H9 (cell line): ENCODE results near the gene RNF213. TPM values are rescaled to one million over a fixed set of nuclear protein-coding genes. Genes with fewer than 3 reads are reported as not detected.

Experiments
- DNase-seq: peaks from one replicate; pipeline ENCODE4 v3.0.0-alpha.2; 2017
- H2AFZ ChIP-seq: one replicate; pipeline ENCODE4 v1.6.1; 2013; ENCODE audit warnings: mild to moderate bottlenecking, low read length, control low read depth, moderate library complexity
- H2AK5ac ChIP-seq: 2 replicates; pipeline ENCODE4 v1.6.1; 2013; ENCODE audit warnings: low read length, control low read depth, mixed read lengths; ENCODE audit not compliant: insufficient read length
- H2BK120ac ChIP-seq: one replicate; pipeline ENCODE4 v1.6.1; 2013; ENCODE audit warnings: low read depth, mild to moderate bottlenecking, low read length, control low read depth, inconsistent platforms; ENCODE audit not compliant: poor library complexity, severe bottlenecking
- H2BK12ac ChIP-seq: 2 replicates; pipeline ENCODE4 v1.6.1; 2013; ENCODE audit warnings: low read length, control low read depth, mixed read lengths, low read depth; ENCODE audit not compliant: insufficient read length
- H2BK15ac ChIP-seq: 2 replicates; pipeline ENCODE4 v1.6.1; 2013; ENCODE audit warnings: low read depth, low read length, control low read depth
- H2BK20ac ChIP-seq: one replicate; pipeline ENCODE4 v1.6.1; 2013; ENCODE audit warnings: low read depth, mild to moderate bottlenecking, low read length, control low read depth, inconsistent platforms; ENCODE audit not compliant: poor library complexity, severe bottlenecking
- H2BK5ac ChIP-seq: 2 replicates; pipeline ENCODE4 v1.6.1; 2013; ENCODE audit warnings: low read length, control low read depth, mixed read lengths; ENCODE audit not compliant: insufficient read length
- H3K14ac ChIP-seq: 2 replicates; pipeline ENCODE4 v1.6.1; 2013; ENCODE audit warnings: low read length, control low read depth; ENCODE audit not compliant: insufficient read depth
- H3K18ac ChIP-seq: 2 replicates; pipeline ENCODE4 v1.6.1; 2013; ENCODE audit warnings: low read depth, mild to moderate bottlenecking, mixed read lengths, low read length, control low read depth; ENCODE audit not compliant: insufficient read length
- H3K23ac ChIP-seq: 2 replicates; pipeline ENCODE4 v1.6.1; 2013; ENCODE audit warnings: low read length, control low read depth, mixed read lengths, low read depth; ENCODE audit not compliant: insufficient read length
- H3K23me2 ChIP-seq: 2 replicates; pipeline ENCODE4 v1.6.1; 2013; ENCODE audit warnings: low read depth, mild to moderate bottlenecking, mixed read lengths, low read length, control low read depth; ENCODE audit not compliant: insufficient read length, poor library complexity, severe bottlenecking
- H3K27ac ChIP-seq: 2 replicates; pipeline ENCODE4 v1.5.1; 2013; ENCODE audit warnings: low read length, control low read depth, mixed read lengths, low read depth; ENCODE audit not compliant: insufficient read length
- H3K27me3 ChIP-seq: 2 replicates; pipeline ENCODE4 v1.6.1; 2013; ENCODE audit warnings: low read length, control low read depth, inconsistent platforms; ENCODE audit not compliant: insufficient read depth
- H3K4ac ChIP-seq: 2 replicates; pipeline ENCODE4 v1.6.1; 2013; ENCODE audit warnings: low read depth, mild to moderate bottlenecking, control low read depth, inconsistent platforms, low read length, moderate library complexity
- H3K4me1 ChIP-seq: 2 replicates; pipeline ENCODE4 v1.6.1; 2013; ENCODE audit warnings: low read length, control low read depth, inconsistent platforms; ENCODE audit not compliant: insufficient read depth
- H3K4me2 ChIP-seq: 2 replicates; pipeline ENCODE4 v1.6.1; 2013; ENCODE audit warnings: low read length, control low read depth, mixed read lengths; ENCODE audit not compliant: insufficient read length, insufficient read depth
- H3K56ac ChIP-seq: 2 replicates; pipeline ENCODE4 v1.6.1; 2013; ENCODE audit warnings: low read depth, mild to moderate bottlenecking, mixed read lengths, low read length, control low read depth; ENCODE audit not compliant: insufficient read length
- H3K79me1 ChIP-seq: 2 replicates; pipeline ENCODE4 v1.6.1; 2013; ENCODE audit warnings: low read depth, mild to moderate bottlenecking, moderate library complexity, low read length, control low read depth, inconsistent platforms; ENCODE audit not compliant: insufficient read depth, poor library complexity, severe bottlenecking
- H3K79me2 ChIP-seq: 2 replicates; pipeline ENCODE4 v1.6.1; 2013; ENCODE audit warnings: low read length, control low read depth, inconsistent platforms; ENCODE audit not compliant: insufficient read depth
- H3K9ac ChIP-seq: 2 replicates; pipeline ENCODE4 v1.6.1; 2013; ENCODE audit warnings: low read length, control low read depth, mixed read lengths; ENCODE audit not compliant: insufficient read length; ENCODE audit errors: extremely low read depth
- H3K9me3 ChIP-seq: one replicate; pipeline ENCODE4 v1.6.1; 2013; ENCODE audit warnings: low read depth, low read length, inconsistent platforms; ENCODE audit not compliant: control insufficient read depth
- H3T11ph ChIP-seq: one replicate; pipeline ENCODE4 v1.6.1; 2013; ENCODE audit warnings: mild to moderate bottlenecking, low read length, control low read depth, inconsistent platforms
- H4K20me1 ChIP-seq: one replicate; pipeline ENCODE4 v1.6.1; 2013; ENCODE audit not compliant: control insufficient read depth, insufficient read length, insufficient read depth
- H4K5ac ChIP-seq: 2 replicates; pipeline ENCODE4 v1.6.1; 2013; ENCODE audit warnings: low read depth, mild to moderate bottlenecking, mixed read lengths, low read length, control low read depth; ENCODE audit not compliant: insufficient read length
- H4K8ac ChIP-seq: replicated peaks from 2 replicates; pipeline ENCODE4 v1.6.1; 2013; ENCODE audit warnings: low read length, control low read depth, mixed read lengths, low read depth; ENCODE audit not compliant: insufficient read length
- H4K91ac ChIP-seq: 2 replicates; pipeline ENCODE4 v1.6.1; 2013; ENCODE audit warnings: low read depth, mild to moderate bottlenecking, moderate library complexity, mixed read lengths, low read length, control low read depth; ENCODE audit not compliant: insufficient read length
- H3K27ac Mint-ChIP-seq, 3 experiments: 2 replicates in 2 of 3; 3 replicates in 1 of 3; pipeline ENCODE4 v1.8.0; 2020 to 2021; ENCODE audit warnings: mixed read lengths in 3 of 3, mild to moderate bottlenecking in 1 of 3, moderate library complexity in 1 of 3
- H3K27me3 Mint-ChIP-seq: 2 replicates; pipeline ENCODE4 v1.8.0; 2021; ENCODE audit warnings: low read depth, mild to moderate bottlenecking, moderate library complexity, mixed read lengths
- H3K36me3 Mint-ChIP-seq, 3 experiments: 2 replicates in 2 of 3; 3 replicates in 1 of 3; pipeline ENCODE4 v1.8.0; 2020 to 2021; ENCODE audit warnings: low read depth in 3 of 3, mixed read lengths in 3 of 3; ENCODE audit not compliant: insufficient read depth in 1 of 3
- H3K4me1 Mint-ChIP-seq, 2 experiments: 2 replicates each; pipeline ENCODE4 v1.8.0; 2020; ENCODE audit warnings: mixed read lengths in 2 of 2
- H3K4me3 Mint-ChIP-seq, 2 experiments: 2 replicates in 1 of 2; 3 replicates in 1 of 2; pipeline ENCODE4 v1.8.0; 2020 to 2021; ENCODE audit warnings: mild to moderate bottlenecking in 2 of 2, mixed read lengths in 2 of 2, moderate library complexity in 1 of 2
- H3K9me3 Mint-ChIP-seq, 2 experiments: 2 replicates in 1 of 2; 3 replicates in 1 of 2; pipeline ENCODE4 v1.8.0; 2020; ENCODE audit warnings: mild to moderate bottlenecking in 2 of 2, mixed read lengths in 2 of 2, moderate library complexity in 1 of 2
- CTCF ChIP-seq: fragments of 200-600 bp; sonication (generic); conservative IDR thresholded peaks from 3 replicates; pipeline ENCODE4 v1.8.0; 2021; ENCODE audit warnings: antibody characterized with exemption, mild to moderate bottlenecking
- WGBS: extraction: QIAGEN DNeasy Blood & Tissue Kit; methylation state at CpG from one replicate; pipeline ENCODE4 v1.1.7; 2013; ENCODE audit warnings: missing lambda C conversion rate, low lambda C conversion rate, mixed read lengths; ENCODE audit not compliant: insufficient read length; ENCODE audit errors: extremely low coverage; 5-methylcytosine and 5-hydroxymethylcytosine counted together
- total RNA-seq: library from RNA; stranded (reverse); gene quantifications from 2 replicates; pipeline ENCODE4 v1.2.1, GENCODE V29; 2021

Gene RNF213
- total RNA-seq, 1 experiment from 2014 or later: 34.3 TPM

- no peak overlapping the region for H3K23ac ChIP-seq
- no peak overlapping the region for H3K4me3 Mint-ChIP-seq
- no peak overlapping the region for H2BK15ac ChIP-seq
- H3K4me2 ChIP-seq: no peak overlapping the region
- H3K18ac ChIP-seq: no peak overlapping the region
- H3K79me2 ChIP-seq: no peaks in the 10 kb centered on the region
- H3K36me3 Mint-ChIP-seq: peaks cover 13 to 36% (median 34%) of the 10 kb centered on the region in 3 experiments; a peak in 6 of 7 replicates
- H3K4ac ChIP-seq: no peak overlapping the region
- TF ChIP-seq CTCF: no peak
- peaks cover 5% of the 10 kb centered on the region for H3K23me2 ChIP-seq
- WGBS: no CpG with 5 or more reads among the region's 17 CpGs
- H2AK5ac ChIP-seq: no peak overlapping the region
- no peaks in the 10 kb centered on the region for H4K20me1 ChIP-seq
- no peak overlapping the region for H2BK5ac ChIP-seq
- no peaks in the 10 kb centered on the region for H3K27me3 Mint-ChIP-seq
- no peak overlapping the region for H2BK20ac ChIP-seq
- H4K5ac ChIP-seq: no peak overlapping the region
- H4K91ac ChIP-seq: no peak overlapping the region
- no peak overlapping the region for H2AFZ ChIP-seq
- H4K8ac ChIP-seq: no peak overlapping the region
- no peaks in the 10 kb centered on the region for H3K9me3 Mint-ChIP-seq
- no peaks in the 10 kb centered on the region for H3K9me3 ChIP-seq
- no peak overlapping the region for H3K9ac ChIP-seq
- no peak overlapping the region for H3T11ph ChIP-seq
- no peak overlapping the region for H3K27ac Mint-ChIP-seq
- peaks cover 4 to 6% of the 10 kb centered on the region in 2 experiments for H3K4me1 Mint-ChIP-seq
- no peak overlapping the region for H3K27ac ChIP-seq
- no peaks in the 10 kb centered on the region for H3K4me1 ChIP-seq
- H3K56ac ChIP-seq: no peak overlapping the region
- no peak overlapping the region for H2BK12ac ChIP-seq
- no peaks in the 10 kb centered on the region for H3K79me1 ChIP-seq
- H3K14ac ChIP-seq: no peak overlapping the region
- H3K27me3 ChIP-seq: no peaks in the 10 kb centered on the region
- DNase-seq: no peak
- H2BK120ac ChIP-seq: no peak overlapping the region
Observed at GRCh38 chr17:80214878-80215210, 45.8 kb upstream of the RNF213 start.
